Fibroblast of pulmonary artery (primary cell): Measurements from ENCODE around the gene SUPT3H.

Source experiments
- DNase-seq: peaks from one replicate; pipeline ENCODE4 v3.0.0-alpha.2; 2010; ENCODE audit warnings: low read depth
- H3K4me3 ChIP-seq: replicated peaks from 2 replicates; pipeline ENCODE4 v1.5.1; 2011; ENCODE audit warnings: low read depth, mild to moderate bottlenecking, control low read depth, low read length, moderate library complexity
- TF ChIP-seq, protein P1 (sequence below): IDR thresholded peaks from 2 replicates; pipeline ENCODE4 v1.5.1; 2011; ENCODE audit warnings: mild to moderate bottlenecking, control low read depth, low read length, inconsistent platforms; ENCODE audit errors: missing control alignments

Gene SUPT3H

GRCh38 chr6:45132059-45132458, 245.7 kb downstream of the SUPT3H start:
- TF ChIP-seq, protein P1, sequence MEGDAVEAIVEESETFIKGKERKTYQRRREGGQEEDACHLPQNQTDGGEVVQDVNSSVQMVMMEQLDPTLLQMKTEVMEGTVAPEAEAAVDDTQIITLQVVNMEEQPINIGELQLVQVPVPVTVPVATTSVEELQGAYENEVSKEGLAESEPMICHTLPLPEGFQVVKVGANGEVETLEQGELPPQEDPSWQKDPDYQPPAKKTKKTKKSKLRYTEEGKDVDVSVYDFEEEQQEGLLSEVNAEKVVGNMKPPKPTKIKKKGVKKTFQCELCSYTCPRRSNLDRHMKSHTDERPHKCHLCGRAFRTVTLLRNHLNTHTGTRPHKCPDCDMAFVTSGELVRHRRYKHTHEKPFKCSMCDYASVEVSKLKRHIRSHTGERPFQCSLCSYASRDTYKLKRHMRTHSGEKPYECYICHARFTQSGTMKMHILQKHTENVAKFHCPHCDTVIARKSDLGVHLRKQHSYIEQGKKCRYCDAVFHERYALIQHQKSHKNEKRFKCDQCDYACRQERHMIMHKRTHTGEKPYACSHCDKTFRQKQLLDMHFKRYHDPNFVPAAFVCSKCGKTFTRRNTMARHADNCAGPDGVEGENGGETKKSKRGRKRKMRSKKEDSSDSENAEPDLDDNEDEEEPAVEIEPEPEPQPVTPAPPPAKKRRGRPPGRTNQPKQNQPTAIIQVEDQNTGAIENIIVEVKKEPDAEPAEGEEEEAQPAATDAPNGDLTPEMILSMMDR: no peak
- peak; percentile 69 for DNase-seq

GRCh38 chr6:45129051-45129450, 248.7 kb downstream of the SUPT3H start:
- TF ChIP-seq, protein P1: no peak

More at GRCh38 chr6:45132059-45132458, 245.7 kb downstream of the SUPT3H start:
- H3K4me3 ChIP-seq: no peak overlapping the region

GRCh38 chr6:45127185-45127584, 250.5 kb downstream of the SUPT3H start:
- H3K4me3 ChIP-seq: no peak overlapping the region
- DNase-seq: no peak

More at GRCh38 chr6:45129051-45129450, 248.7 kb downstream of the SUPT3H start:
- no peak overlapping the region for H3K4me3 ChIP-seq
- DNase-seq: no peak

DNA sequence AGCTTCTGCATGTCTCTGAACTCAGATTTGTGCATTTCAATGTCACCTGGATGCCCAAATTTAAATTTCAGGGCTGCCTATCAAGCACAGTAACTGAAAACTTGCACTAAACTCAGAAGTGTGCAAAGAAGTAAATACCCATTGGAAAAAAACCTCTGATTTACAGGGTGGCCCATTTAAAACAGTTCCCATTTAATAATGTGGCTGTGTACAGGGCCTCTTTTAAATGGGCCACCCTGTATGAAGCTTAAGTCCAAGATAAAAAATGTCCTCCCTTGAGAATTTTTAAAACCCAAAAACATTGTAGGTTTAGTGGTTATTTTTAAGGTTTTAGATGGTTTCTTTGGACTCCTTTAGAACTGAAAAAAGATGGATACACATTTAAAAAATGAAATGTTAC, 251.7 kb downstream of the SUPT3H start:
- H3K4me3 ChIP-seq: no peak overlapping the region
- DNase-seq: no peak
- TF ChIP-seq, protein P1: no peak

More at GRCh38 chr6:45127185-45127584, 250.5 kb downstream of the SUPT3H start:
- TF ChIP-seq, protein P1: no peak

DNA sequence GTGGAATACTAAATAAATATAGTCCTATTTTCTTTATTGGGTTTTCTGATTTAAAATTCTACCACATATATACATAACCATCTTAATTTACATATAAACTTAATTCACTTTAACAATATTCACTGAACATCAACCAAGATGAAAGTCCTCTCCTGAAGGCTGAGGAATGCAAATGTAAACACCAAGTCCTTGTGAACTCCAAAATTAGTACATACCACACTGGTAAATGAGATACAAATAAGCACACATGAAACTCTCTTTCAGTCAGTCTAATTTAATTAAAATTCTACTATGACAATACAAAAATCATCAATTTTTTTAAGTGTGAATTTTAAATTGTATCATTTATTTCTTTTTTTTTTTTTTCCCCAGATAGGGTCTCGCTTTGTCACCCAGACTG, 254.7 kb downstream of the SUPT3H start:
- TF ChIP-seq, protein P1: no peak
- no peak overlapping the region for H3K4me3 ChIP-seq
- no peak for DNase-seq

- DNase-seq: no peak
- TF ChIP-seq, protein P1: no peak
- H3K4me3 ChIP-seq: no peak overlapping the region
Measured at GRCh38 chr6:45118754-45119153, 259.0 kb downstream of the SUPT3H start.

- TF ChIP-seq, protein P1: no peak
- H3K4me3 ChIP-seq: no peak overlapping the region
- DNase-seq: peak; percentile 70
Measured at GRCh38 chr6:45116714-45117410, 260.9 kb downstream of the SUPT3H start.
